Liver (tissue), 3 donors: ENCODE data around the gene GAB2.

Source experiments
- ATF3 ChIP-seq: IDR thresholded peaks from 2 replicates; pipeline ENCODE4 v1.6.1; 2016; ENCODE audit warnings: antibody characterized with exemption
- CTCF ChIP-seq: fragments of 150-350 bp; IDR thresholded peaks from 2 replicates; pipeline ENCODE4 v1.5.1; 2017; ENCODE audit warnings: improper control_type of control experiment, low read depth, low read length; ENCODE audit not compliant: missing input control
- FOXA1 ChIP-seq: IDR thresholded peaks from 2 replicates; pipeline ENCODE4 v1.6.1; 2016; ENCODE audit warnings: antibody characterized with exemption
- GABPA ChIP-seq, 2 donors: IDR thresholded peaks in 1 of 2; conservative IDR thresholded peaks in 1 of 2; 2 replicates each; pipeline ENCODE4 v1.6.1; 2016; ENCODE audit warnings: antibody characterized with exemption in 2 of 2, mild to moderate bottlenecking in 1 of 2, moderate library complexity in 1 of 2
- JUND ChIP-seq, 2 donors: IDR thresholded peaks; 2 replicates each; pipeline ENCODE4 v1.6.1; 2016; ENCODE audit warnings: antibody characterized with exemption in 2 of 2
- MAX ChIP-seq: IDR thresholded peaks from 2 replicates; pipeline ENCODE4 v1.6.1; 2016; ENCODE audit warnings: antibody characterized with exemption
- RAD21 ChIP-seq, 2 donors: IDR thresholded peaks; 2 replicates each; pipeline ENCODE4 v1.6.1; 2016; ENCODE audit warnings: antibody characterized with exemption in 2 of 2, mild to moderate bottlenecking in 2 of 2
- REST ChIP-seq: IDR thresholded peaks from 2 replicates; pipeline ENCODE4 v1.6.1; 2016; ENCODE audit warnings: antibody characterized with exemption, mild to moderate bottlenecking
- SP1 ChIP-seq: IDR thresholded peaks from 2 replicates; pipeline ENCODE4 v1.6.1; 2018; ENCODE audit warnings: antibody characterized with exemption, mild to moderate bottlenecking
- TAF1 ChIP-seq: conservative IDR thresholded peaks from 2 replicates; pipeline ENCODE4 v1.6.1; 2016; ENCODE audit warnings: antibody characterized with exemption, mild to moderate bottlenecking
- YY1 ChIP-seq: IDR thresholded peaks from 2 replicates; pipeline ENCODE4 v1.6.1; 2016; ENCODE audit warnings: antibody characterized with exemption, mild to moderate bottlenecking
- ZBTB33 ChIP-seq: IDR thresholded peaks from 2 replicates; pipeline ENCODE4 v1.6.1; 2016; ENCODE audit warnings: antibody characterized with exemption
- donor health status: healthy.
- donor health status: healthy.

- TF ChIP-seq YY1 (no peak), CTCF (no peak), TAF1 (no peak), SP1 (no peak), REST (no peak), ZBTB33 (no peak), RAD21 (IDR thresholded peaks at IDR 0.05) (no peak), GABPA (IDR thresholded peaks at IDR 0.05 in 1 of 2, conservative IDR thresholded peaks at IDR 0.05 in 1 of 2) (no peak), JUND (IDR thresholded peaks at IDR 0.05) (no peak), MAX (no peak), FOXA1 (no peak), ATF3 (no peak)
Measured at GRCh38 chr11:78195917-78196560, 221.6 kb downstream of the GAB2 start.
